Testis (tissue), 3 donors: ENCODE results near the gene RFX2. TPM values are rescaled to one million over a fixed set of nuclear protein-coding genes. Genes with fewer than 3 reads are reported as not detected.
A peak's percentile ranks its signal among the peaks of the same experiment; 100 is the strongest.

ENCODE experiments used
- DNase-seq: peaks from one replicate; pipeline ENCODE4 v3.0.0-alpha.2; 2019
- H3K27ac ChIP-seq, 2 donors: fragments of 200-600 bp; sonication (generic); one replicate each; pipeline ENCODE4 v1.5.1; 2019
- H3K27me3 ChIP-seq: fragments of 200-600 bp; sonication (generic); one replicate; pipeline ENCODE4 v1.5.1; 2019
- H3K36me3 ChIP-seq: fragments of 200-600 bp; sonication (generic); one replicate; pipeline ENCODE4 v1.5.1; 2017; ENCODE audit warnings: low read depth; ENCODE audit errors: missing control alignments
- H3K4me1 ChIP-seq: fragments of 200-600 bp; sonication (generic); one replicate; pipeline ENCODE4 v1.5.1; 2019
- H3K4me3 ChIP-seq, 2 donors: fragments of 200-600 bp; sonication (generic); one replicate each; pipeline ENCODE4 v1.5.1; 2017 to 2019
- H3K9me3 ChIP-seq: fragments of 200-600 bp; sonication (generic); one replicate; pipeline ENCODE4 v1.5.1; 2017
- POLR2A ChIP-seq: fragments of 450-650 bp; IDR thresholded peaks from one replicate; pipeline ENCODE4 v1.6.1; 2017; ENCODE audit warnings: antibody characterized with exemption, mild to moderate bottlenecking, moderate library complexity
- WGBS, 2 donors: methylation state at CpG; one replicate each; pipeline ENCODE4 v1.1.5; 2018; 5-methylcytosine and 5-hydroxymethylcytosine counted together
- intact Hi-C: fragments of 100-400 bp; cut with DNase I; formaldehyde crosslinking; loops from one replicate; pipeline ENCODE4 v1.15.1; 2023; ENCODE audit warnings: low total_unique reads
- polyA plus RNA-seq: library from polyadenylated mRNA; stranded (reverse); fragments of 350-450 nt; fragmentation: Illumina TruSeq; extraction: RNeasy Lipid Tissue Mini Kit (QIAGEN cat#74804); gene quantifications from one replicate; pipeline ENCODE4 v1.2.3, GENCODE V29; 2014; ENCODE audit warnings: low read depth, low replicate concordance; ENCODE audit not compliant: insufficient read depth
- total RNA-seq, 2 donors: library from RNA; depleted of rRNA; stranded (reverse); fragments of >200 nt; gene quantifications; one replicate each; pipeline ENCODE4 v1.2.3, GENCODE V29; 2016
- TF ChIP-seq, protein P1 (sequence below), 3 experiments: fragments of 450-650 bp in 2 of 3; fragments of 200-600 bp in 1 of 3; sonication (generic) in 1 of 3; IDR thresholded peaks; one replicate each; pipeline ENCODE4 v1.5.1; 2016 to 2019; ENCODE audit warnings: antibody characterized with exemption in 3 of 3, mild to moderate bottlenecking in 2 of 3, moderate library complexity in 1 of 3

The RFX2 gene
- total and polyA plus RNA-seq, 3 donors from 2014 or later: 92.9 to 197 (median 127) TPM

DNA sequence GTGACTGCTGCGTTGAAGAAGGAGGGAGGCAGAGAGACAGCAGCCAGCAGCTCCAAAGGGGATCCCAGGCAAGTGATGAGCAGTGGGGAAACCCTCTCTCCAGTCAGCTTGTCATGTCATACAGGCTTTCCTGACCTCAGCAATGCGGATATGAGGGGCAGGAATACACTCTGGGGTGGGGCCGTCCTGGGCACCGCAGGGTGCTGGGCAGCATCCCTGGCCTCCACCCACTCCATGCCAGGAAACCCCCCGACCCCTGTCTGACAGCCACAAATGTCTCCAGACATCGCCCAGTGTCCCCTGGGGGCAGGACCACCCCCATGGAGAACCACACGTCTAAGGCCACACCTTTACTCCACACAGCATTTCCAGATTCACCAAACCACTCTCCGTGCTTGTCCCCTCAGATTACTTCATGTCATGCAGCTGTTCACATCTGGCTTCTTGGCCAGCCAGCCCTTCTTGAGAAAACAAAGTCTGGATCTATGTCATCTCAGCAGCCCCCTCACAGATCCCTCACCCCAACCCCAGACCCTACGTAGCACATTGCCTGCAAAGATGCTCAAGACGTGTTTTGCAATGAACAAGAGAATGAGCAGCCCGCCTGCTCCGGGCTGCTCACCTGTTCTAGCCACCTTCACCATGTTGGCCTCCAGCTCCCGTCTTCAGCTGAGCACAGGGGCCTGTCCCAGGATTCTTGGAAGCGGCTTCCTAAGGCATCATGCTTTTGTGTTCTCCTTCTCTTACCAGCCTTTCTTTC is 46.5 kb downstream of the RFX2 start:
- intact Hi-C loops: no loop called here
- TF ChIP-seq POLR2A: no peak
- TF ChIP-seq, protein P1, sequence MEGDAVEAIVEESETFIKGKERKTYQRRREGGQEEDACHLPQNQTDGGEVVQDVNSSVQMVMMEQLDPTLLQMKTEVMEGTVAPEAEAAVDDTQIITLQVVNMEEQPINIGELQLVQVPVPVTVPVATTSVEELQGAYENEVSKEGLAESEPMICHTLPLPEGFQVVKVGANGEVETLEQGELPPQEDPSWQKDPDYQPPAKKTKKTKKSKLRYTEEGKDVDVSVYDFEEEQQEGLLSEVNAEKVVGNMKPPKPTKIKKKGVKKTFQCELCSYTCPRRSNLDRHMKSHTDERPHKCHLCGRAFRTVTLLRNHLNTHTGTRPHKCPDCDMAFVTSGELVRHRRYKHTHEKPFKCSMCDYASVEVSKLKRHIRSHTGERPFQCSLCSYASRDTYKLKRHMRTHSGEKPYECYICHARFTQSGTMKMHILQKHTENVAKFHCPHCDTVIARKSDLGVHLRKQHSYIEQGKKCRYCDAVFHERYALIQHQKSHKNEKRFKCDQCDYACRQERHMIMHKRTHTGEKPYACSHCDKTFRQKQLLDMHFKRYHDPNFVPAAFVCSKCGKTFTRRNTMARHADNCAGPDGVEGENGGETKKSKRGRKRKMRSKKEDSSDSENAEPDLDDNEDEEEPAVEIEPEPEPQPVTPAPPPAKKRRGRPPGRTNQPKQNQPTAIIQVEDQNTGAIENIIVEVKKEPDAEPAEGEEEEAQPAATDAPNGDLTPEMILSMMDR (IDR thresholded peaks at IDR 0.05): no peak
- peaks cover 7% of the 10 kb centered on the region for H3K4me1 ChIP-seq
- no peak overlapping the region for H3K4me3 ChIP-seq
- WGBS, 2 donors: 81 to 85% methylated on average over 10 to 14 of the region's 14 CpGs
- no peak overlapping the region for H3K27ac ChIP-seq
- no peaks in the 10 kb centered on the region for H3K36me3 ChIP-seq
- peak; percentile 7 for DNase-seq
- H3K9me3 ChIP-seq: no peaks in the 10 kb centered on the region
- H3K27me3 ChIP-seq: no peaks in the 10 kb centered on the region

- Histone ChIP-seq H3K36me3 (no peaks in the 10 kb centered on the region), H3K4me3 (no peak overlapping the region), H3K4me1 (peaks cover 10% of the 10 kb centered on the region), H3K27ac (no peak overlapping the region), H3K9me3 (no peaks in the 10 kb centered on the region), H3K27me3 (no peaks in the 10 kb centered on the region)
- WGBS, 2 donors: 94 to 96% methylated on average over 17 of the region's 17 CpGs
- TF ChIP-seq POLR2A: no peak
- TF ChIP-seq, protein P1 (IDR thresholded peaks at IDR 0.05): no peak
- intact Hi-C loops: no loop called here
- DNase-seq: peak; percentile 9
These were observed 47.2 kb downstream of the RFX2 start for GRCh38 chr19:6062961-6063575.

GRCh38 chr19:6062274-6062673 is 48.0 kb downstream of the RFX2 start:
- peak; percentile 29 for DNase-seq
- Histone ChIP-seq H3K36me3 (no peaks in the 10 kb centered on the region), H3K27ac (no peak overlapping the region), H3K4me3 (no peak overlapping the region), H3K9me3 (no peaks in the 10 kb centered on the region), H3K4me1 (peaks cover 18% of the 10 kb centered on the region), H3K27me3 (no peaks in the 10 kb centered on the region)
- TF ChIP-seq, protein P1 (IDR thresholded peaks at IDR 0.05): no peak
- TF ChIP-seq POLR2A: no peak
- WGBS, 2 donors: 70 to 74% methylated on average over 11 of the region's 11 CpGs
- intact Hi-C loops: no loop called here

DNA sequence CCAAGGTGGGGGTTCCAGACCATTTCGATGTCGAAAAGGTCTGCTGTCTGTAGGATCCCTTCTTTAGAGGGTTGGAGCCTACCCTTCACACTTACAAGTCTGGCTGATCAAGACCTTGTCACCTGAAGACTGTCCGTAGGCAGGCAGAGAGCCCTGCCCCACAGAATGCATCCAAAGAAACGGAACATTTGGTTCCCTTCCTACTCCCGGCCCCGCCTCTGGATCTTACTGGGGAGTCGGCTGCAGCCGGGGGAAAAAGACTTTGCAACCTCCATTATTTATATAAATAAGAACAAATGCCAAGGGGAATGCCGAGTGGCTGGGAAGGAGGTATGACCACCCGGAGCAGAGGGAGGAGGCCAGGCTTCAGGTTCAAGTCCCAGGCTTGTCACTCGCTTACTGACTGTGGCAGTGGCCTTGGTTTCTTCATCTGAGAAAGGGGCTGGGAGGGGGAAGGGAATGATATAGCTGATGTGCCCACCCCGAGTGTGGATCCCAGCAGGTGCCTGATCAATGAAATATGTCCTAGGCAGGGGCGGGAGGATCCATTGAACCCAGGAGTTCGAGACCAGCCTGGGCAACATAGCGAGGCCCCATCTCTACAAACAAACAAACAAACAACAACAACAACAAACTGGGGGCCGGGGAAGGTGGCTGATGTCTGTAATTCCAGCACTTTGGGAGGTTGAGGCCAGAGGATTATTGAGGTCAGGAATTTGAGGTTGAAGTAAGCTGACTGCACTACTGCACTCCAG is 48.7 kb downstream of the RFX2 start:
- Histone ChIP-seq H3K4me3 (no peak overlapping the region), H3K9me3 (no peaks in the 10 kb centered on the region), H3K27me3 (no peaks in the 10 kb centered on the region), H3K36me3 (no peaks in the 10 kb centered on the region), H3K27ac (no peak overlapping the region), H3K4me1 (peaks cover 23% of the 10 kb centered on the region)
- TF ChIP-seq, protein P1 (IDR thresholded peaks at IDR 0.05): no peak
- no peak for TF ChIP-seq POLR2A
- intact Hi-C loops: no loop called here
- peak; percentile 26 for DNase-seq
- WGBS, 2 donors: 69% methylated on average over 16 of the region's 16 CpGs
